Esophagus muscularis mucosa (tissue), 4 donors: ENCODE results near the gene EHMT2.

Experiments
- CTCF ChIP-seq, 3 experiments: fragments of 200-600 bp in 2 of 3; fragments of 450-650 bp in 1 of 3; sonication (generic) in 2 of 3; IDR thresholded peaks; one replicate each; pipeline ENCODE4 v1.5.1; 2017 to 2019; ENCODE audit warnings: antibody characterized with exemption in 3 of 3, mild to moderate bottlenecking in 2 of 3, moderate library complexity in 1 of 3
- EP300 ChIP-seq: sonication (generic); formaldehyde crosslinking; IDR thresholded peaks from one replicate; pipeline ENCODE4 v1.6.1; 2017; ENCODE audit warnings: antibody characterized with exemption
- POLR2A ChIP-seq: fragments of 450-650 bp; IDR thresholded peaks from one replicate; pipeline ENCODE4 v1.6.1; 2017; ENCODE audit warnings: antibody characterized with exemption, moderate library complexity, mild to moderate bottlenecking, low read depth
- POLR2AphosphoS5 ChIP-seq, 2 donors: sonication (generic); formaldehyde crosslinking; IDR thresholded peaks; one replicate each; pipeline ENCODE4 v1.6.1; 2017; ENCODE audit warnings: antibody characterized with exemption in 2 of 2

GRCh38 chr6:31847276-31847978 lies 50.1 kb downstream of the EHMT2 start:
- TF ChIP-seq CTCF (IDR thresholded peaks at IDR 0.05) (no peak), POLR2A (no peak), EP300 (no peak), POLR2AphosphoS5 (IDR thresholded peaks at IDR 0.05) (no peak)
